Type B pancreatic cell (in vitro differentiated cells): ENCODE data around the gene AGT. TPM values are rescaled to one million over a fixed set of nuclear protein-coding genes. Genes with fewer than 3 reads are reported as not detected.
A peak's percentile ranks its signal among the peaks of the same experiment; 100 is the strongest.

Experiments used
- DNase-seq: peaks from one replicate; pipeline ENCODE4 v3.0.0; 2021; ENCODE audit warnings: mixed read lengths; ENCODE audit not compliant: unreplicated experiment; ENCODE audit errors: extremely low spot score
- H3K27ac Mint-ChIP-seq: 2 replicates; pipeline ENCODE4 v1.8.0; 2021; ENCODE audit warnings: mild to moderate bottlenecking, mixed read lengths
- H3K27me3 Mint-ChIP-seq: 2 replicates; pipeline ENCODE4 v1.8.0; 2021; ENCODE audit warnings: mixed read lengths
- H3K36me3 Mint-ChIP-seq: 2 replicates; pipeline ENCODE4 v1.8.0; 2021; ENCODE audit warnings: mixed read lengths
- H3K4me1 Mint-ChIP-seq: one replicate; pipeline ENCODE4 v1.8.0; 2021; ENCODE audit warnings: mixed read lengths; ENCODE audit not compliant: unreplicated experiment
- H3K4me3 Mint-ChIP-seq: 2 replicates; pipeline ENCODE4 v1.8.0; 2021; ENCODE audit warnings: mild to moderate bottlenecking, mixed read lengths
- H3K9me3 Mint-ChIP-seq: 2 replicates; pipeline ENCODE4 v1.8.0; 2021; ENCODE audit warnings: mixed read lengths
- total RNA-seq: library from RNA; stranded (reverse); gene quantifications from 2 replicates; pipeline ENCODE4 v1.2.1, GENCODE V29; 2021; ENCODE audit warnings: low replicate concordance
- TF ChIP-seq, protein P1 (sequence below): fragments of 200-600 bp; sonication (generic); conservative IDR thresholded peaks from 2 replicates; pipeline ENCODE4 v1.5.0; 2021; ENCODE audit warnings: antibody characterized with exemption, mild to moderate bottlenecking

The AGT gene
- total RNA-seq, 1 donor from 2014 or later: 125 TPM

DNA sequence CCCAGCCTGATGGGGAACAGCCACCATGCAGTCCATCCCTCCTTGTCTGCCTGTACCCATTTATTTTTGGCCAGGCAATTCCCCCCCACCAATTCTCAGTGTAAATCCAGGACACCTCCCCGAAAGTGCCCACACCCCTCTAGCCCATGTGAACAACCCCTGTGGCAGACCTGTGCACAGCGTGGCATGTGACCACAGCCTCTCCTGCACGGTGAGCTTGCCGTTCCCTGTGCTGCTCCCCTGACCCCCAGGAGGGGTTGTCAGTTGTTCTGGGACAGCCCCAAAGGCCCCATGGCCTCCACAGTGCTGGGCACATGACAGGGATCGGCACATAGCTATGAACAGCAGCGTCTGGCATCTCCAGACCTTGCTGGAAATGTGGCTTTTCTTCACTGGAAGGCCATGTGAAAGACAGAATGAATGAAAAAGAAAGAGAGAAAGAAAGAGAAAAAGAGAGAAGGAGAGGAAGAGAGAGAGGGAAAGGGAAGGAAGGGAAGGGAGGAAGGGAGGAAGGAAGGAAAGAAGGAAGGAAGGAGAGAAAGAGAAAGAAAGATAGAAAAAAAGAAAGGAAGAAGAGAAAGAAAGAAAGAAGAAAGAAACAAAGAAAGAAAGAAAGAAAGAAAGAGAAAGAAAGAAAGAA is 37.2 kb upstream of the AGT start:
- no peak for DNase-seq
- no peaks in the 10 kb centered on the region for H3K9me3 Mint-ChIP-seq
- H3K27ac Mint-ChIP-seq: peak overlapping the region; percentile 64
- TF ChIP-seq, protein P1, sequence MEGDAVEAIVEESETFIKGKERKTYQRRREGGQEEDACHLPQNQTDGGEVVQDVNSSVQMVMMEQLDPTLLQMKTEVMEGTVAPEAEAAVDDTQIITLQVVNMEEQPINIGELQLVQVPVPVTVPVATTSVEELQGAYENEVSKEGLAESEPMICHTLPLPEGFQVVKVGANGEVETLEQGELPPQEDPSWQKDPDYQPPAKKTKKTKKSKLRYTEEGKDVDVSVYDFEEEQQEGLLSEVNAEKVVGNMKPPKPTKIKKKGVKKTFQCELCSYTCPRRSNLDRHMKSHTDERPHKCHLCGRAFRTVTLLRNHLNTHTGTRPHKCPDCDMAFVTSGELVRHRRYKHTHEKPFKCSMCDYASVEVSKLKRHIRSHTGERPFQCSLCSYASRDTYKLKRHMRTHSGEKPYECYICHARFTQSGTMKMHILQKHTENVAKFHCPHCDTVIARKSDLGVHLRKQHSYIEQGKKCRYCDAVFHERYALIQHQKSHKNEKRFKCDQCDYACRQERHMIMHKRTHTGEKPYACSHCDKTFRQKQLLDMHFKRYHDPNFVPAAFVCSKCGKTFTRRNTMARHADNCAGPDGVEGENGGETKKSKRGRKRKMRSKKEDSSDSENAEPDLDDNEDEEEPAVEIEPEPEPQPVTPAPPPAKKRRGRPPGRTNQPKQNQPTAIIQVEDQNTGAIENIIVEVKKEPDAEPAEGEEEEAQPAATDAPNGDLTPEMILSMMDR: no peak
- peaks cover 46% of the 10 kb centered on the region for H3K4me1 Mint-ChIP-seq
- no peaks in the 10 kb centered on the region for H3K27me3 Mint-ChIP-seq
- H3K36me3 Mint-ChIP-seq: no peaks in the 10 kb centered on the region
- H3K4me3 Mint-ChIP-seq: peak overlapping the region; percentile 19

GRCh38 chr1:230750576-230750975 is 36.7 kb upstream of the AGT start:
- H3K9me3 Mint-ChIP-seq: no peaks in the 10 kb centered on the region
- no peaks in the 10 kb centered on the region for H3K36me3 Mint-ChIP-seq
- DNase-seq: no peak
- no peaks in the 10 kb centered on the region for H3K27me3 Mint-ChIP-seq
- H3K4me1 Mint-ChIP-seq: peaks cover 46% of the 10 kb centered on the region
- H3K4me3 Mint-ChIP-seq: peak overlapping the region; percentile 35
- TF ChIP-seq, protein P1: no peak
- no peak overlapping the region for H3K27ac Mint-ChIP-seq

GRCh38 chr1:230749635-230750034 is 35.7 kb upstream of the AGT start:
- Mint-ChIP-seq H3K4me1 (peaks cover 54% of the 10 kb centered on the region), H3K4me3 (peak overlapping the region; percentile 35), H3K27ac (peak overlapping the region; percentile 75), H3K9me3 (no peaks in the 10 kb centered on the region), H3K36me3 (no peaks in the 10 kb centered on the region), H3K27me3 (no peaks in the 10 kb centered on the region)
- TF ChIP-seq, protein P1: no peak
- no peak for DNase-seq

- TF ChIP-seq, protein P1: no peak
- no peak for DNase-seq
- Mint-ChIP-seq H3K4me3 (no peak overlapping the region), H3K9me3 (no peaks in the 10 kb centered on the region), H3K27me3 (no peaks in the 10 kb centered on the region), H3K4me1 (peaks cover 59% of the 10 kb centered on the region), H3K36me3 (no peaks in the 10 kb centered on the region), H3K27ac (peak overlapping the region; percentile 68)
These were observed 35.2 kb upstream of the AGT start for GRCh38 chr1:230749150-230749549.

DNA sequence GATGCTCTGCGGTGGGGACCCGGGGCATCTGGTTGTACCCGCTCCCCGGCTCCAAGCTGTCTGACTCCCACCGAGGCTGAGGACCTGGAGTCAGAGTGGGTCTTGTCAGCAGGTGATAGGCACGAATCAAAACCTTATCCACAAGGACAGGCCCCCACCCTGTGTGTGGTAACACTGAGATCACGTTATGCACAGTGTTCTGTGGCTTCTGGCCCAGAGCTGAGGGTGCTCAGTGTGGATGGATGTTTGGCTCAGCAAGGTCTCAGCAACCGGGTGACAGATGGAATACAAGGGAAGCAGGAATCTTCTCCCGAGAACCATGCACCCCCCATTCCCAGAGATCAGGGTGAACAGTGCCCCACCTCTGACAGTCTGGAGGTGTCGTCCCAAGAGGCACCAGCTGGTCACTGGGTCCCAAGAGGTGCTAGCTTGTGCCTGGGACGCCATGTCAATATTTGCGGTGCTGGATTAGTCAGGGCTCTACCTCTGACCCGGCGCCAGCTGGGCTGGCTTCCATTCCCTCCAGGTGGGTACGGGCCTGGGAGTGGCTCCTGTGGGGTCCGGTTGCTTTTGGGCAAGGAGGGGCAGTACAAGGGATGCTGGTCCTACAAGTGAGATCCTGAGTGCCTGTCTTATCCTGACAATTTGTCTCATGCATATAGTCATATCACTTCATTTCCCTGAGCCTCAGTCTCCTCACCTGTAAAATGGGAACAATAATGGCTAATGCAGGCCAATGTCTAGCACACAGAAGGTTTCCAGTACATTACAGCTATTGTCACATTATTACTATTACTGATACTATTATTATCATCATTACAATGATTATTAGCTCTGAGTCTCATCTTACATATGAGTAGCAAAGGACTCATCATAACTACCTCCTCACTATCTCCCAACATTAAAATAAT is 34.2 kb upstream of the AGT start:
- Mint-ChIP-seq H3K4me1 (peaks cover 63% of the 10 kb centered on the region), H3K27me3 (no peaks in the 10 kb centered on the region)

More for the DNA sequence above, 34.2 kb upstream of the AGT start:
- TF ChIP-seq, protein P1: no peak
- peaks cover 3% of the 10 kb centered on the region for H3K9me3 Mint-ChIP-seq
- H3K27ac Mint-ChIP-seq: peak overlapping the region; percentile 68
- H3K36me3 Mint-ChIP-seq: no peaks in the 10 kb centered on the region
- no peak overlapping the region for H3K4me3 Mint-ChIP-seq
- no peak for DNase-seq
